GM11168 (cell line): Measurements from ENCODE around the gene MMADHC.

ENCODE experiments used
- in situ Hi-C: fragments of 300-500 bp; cut with MboI; formaldehyde crosslinking; loops from one replicate; pipeline ENCODE4 v1.12.0; 2022; ENCODE audit warnings: low sequenced_read_pairs; ENCODE audit not compliant: unreplicated experiment

The MMADHC gene

GRCh38 chr2:149587220-149587949 is at the start of gene MMADHC:
Gene MMADHC (minus strand): TSS chr2:149587775. CDS start chr2:149587097, 678 bp downstream.
- in situ Hi-C loops: loop anchor here (25.0 kb wide), 4 partner anchors 900 to 1850 kb away; partner anchors contain the start of gene RND3

GRCh38 chr2:149634103-149634502 is 46.5 kb upstream of the MMADHC start:
- in situ Hi-C loops: no loop called here

- in situ Hi-C loops: no loop called here
Observed at GRCh38 chr2:149630445-149630844, 42.9 kb upstream of the MMADHC start.

- in situ Hi-C loops: no loop called here
Observed at GRCh38 chr2:149629026-149629425, 41.5 kb upstream of the MMADHC start.

GRCh38 chr2:149627111-149627801 is 39.7 kb upstream of the MMADHC start:
- in situ Hi-C loops: no loop called here

GRCh38 chr2:149625671-149626070 is 38.1 kb upstream of the MMADHC start:
- in situ Hi-C loops: no loop called here

GRCh38 chr2:149625271-149625670 is 37.7 kb upstream of the MMADHC start:
- in situ Hi-C loops: no loop called here

GRCh38 chr2:149622343-149622742 is 34.8 kb upstream of the MMADHC start:
- in situ Hi-C loops: no loop called here

- in situ Hi-C loops: no loop called here
Observed at GRCh38 chr2:149617476-149617875, 29.9 kb upstream of the MMADHC start.

- in situ Hi-C loops: no loop called here
Observed at GRCh38 chr2:149616681-149617456, 29.3 kb upstream of the MMADHC start.

GRCh38 chr2:149613704-149614103 is 26.1 kb upstream of the MMADHC start:
- in situ Hi-C loops: no loop called here

- in situ Hi-C loops: no loop called here
Observed at GRCh38 chr2:149612122-149612521, 24.5 kb upstream of the MMADHC start.

- in situ Hi-C loops: no loop called here
Observed at GRCh38 chr2:149611100-149611820, 23.7 kb upstream of the MMADHC start.

- in situ Hi-C loops: no loop called here
Observed at GRCh38 chr2:149606251-149606811, 18.8 kb upstream of the MMADHC start.

GRCh38 chr2:149603248-149603647 is 15.7 kb upstream of the MMADHC start:
- in situ Hi-C loops: no loop called here

- in situ Hi-C loops: no loop called here
Observed at GRCh38 chr2:149601141-149601796, 13.7 kb upstream of the MMADHC start.

GRCh38 chr2:149597668-149598326 is 10.2 kb upstream of the MMADHC start:
- in situ Hi-C loops: loop anchor here (25.0 kb wide), 4 partner anchors 890 to 1840 kb away; partner anchors contain the start of gene RND3

- in situ Hi-C loops: loop anchor here (25.0 kb wide), 4 partner anchors 890 to 1840 kb away; partner anchors contain the start of gene RND3
Observed at GRCh38 chr2:149597050-149597667, 9.6 kb upstream of the MMADHC start.
